COLO668 (cell line): Measurements from ENCODE around the gene PIH1D2.
A peak's percentile ranks its signal among the peaks of the same experiment; 100 is the strongest.
"Not testable (repeated sequence)": the region's sequence is repeated elsewhere in the genome, so short reads cannot be mapped to it uniquely, and the experiment has no call there.

Source experiments
- DNase-seq: peaks from one replicate; lab custom pipeline; 2025; ENCODE audit not compliant: unreplicated experiment; lab: John Stamatoyannopoulos, UW

Gene PIH1D2, protein sequence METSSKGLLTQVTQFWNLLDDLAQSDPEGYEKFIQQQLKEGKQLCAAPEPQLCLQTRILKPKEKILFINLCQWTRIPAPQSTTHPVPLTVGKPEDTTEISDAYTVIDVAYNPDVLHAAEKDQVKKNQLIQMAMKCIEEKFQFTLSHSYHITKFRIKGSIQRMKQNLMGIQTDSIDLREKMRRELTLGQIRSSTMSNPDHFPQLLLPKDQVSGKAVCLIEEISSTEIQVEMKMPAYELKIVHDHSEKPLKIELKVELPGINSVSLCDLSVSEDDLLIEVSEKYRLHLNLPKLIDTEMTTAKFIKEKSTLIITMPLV

GRCh38 chr11:112073941-112074811, at the start of gene PIH1D2, which contains the start of gene NKAPD1:
Gene PIH1D2, minus strand, starts transcription at chr11:112074017. Its CDS starts 843 bp downstream, at chr11:112073174.
Gene NKAPD1, plus strand, starts transcription at chr11:112074299. Its CDS starts 1,276 bp downstream, at chr11:112075575.
- DNase-seq = peak; percentile 82

DNA sequence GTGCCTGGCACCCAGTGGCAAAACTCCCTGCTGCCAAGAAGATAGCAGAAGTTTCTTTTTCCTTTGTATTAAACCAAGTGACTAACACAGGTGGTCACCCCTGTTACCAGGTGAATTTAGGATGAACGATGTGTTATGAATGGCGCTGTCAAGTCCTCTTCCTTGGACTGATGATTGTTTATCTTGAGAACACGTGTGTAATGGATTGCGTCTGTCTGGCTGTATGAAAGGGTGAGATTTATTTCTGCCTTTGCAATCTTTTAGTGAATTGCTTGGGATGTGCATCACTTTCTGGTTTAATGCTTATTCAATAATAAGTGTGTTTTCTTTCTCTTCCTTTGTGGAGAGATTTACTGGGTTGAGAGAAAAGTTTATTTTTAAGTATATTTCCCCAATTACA, 49.3 kb upstream of the PIH1D2 start:
- DNase-seq = no peak

DNA sequence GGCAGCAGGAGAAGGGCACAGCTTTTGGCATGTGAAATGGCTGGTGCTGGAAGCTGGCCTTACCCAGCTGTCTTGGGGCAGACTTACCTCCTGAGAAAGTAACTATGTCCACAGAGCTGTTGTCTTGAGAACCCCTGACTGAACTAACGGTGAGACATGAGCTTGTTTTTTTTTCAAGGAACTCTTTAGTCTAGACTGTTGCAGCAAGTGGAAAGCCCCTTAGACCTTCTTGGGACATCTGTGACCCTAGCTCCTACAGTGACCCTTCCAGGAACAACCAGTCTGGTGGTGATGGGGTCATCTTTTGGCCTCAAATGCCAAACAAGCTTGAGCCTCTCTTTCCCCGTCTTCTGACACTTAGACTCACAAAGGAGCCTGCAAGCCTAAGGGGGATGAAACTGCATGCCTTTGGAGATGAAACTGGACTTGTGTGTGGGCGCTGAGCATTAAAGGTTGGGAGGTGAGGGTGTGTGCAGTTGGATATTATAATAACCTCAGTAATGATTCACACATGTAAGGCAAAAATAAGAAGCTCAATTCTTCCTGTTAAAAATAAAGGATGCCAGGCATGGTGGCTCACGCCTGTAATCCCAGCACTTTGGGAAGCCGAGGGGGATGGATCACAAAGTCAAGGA, 48.3 kb upstream of the PIH1D2 start:
- DNase-seq = no peak

GRCh38 chr11:112118176-112118575, 44.4 kb upstream of the PIH1D2 start:
- DNase-seq = no peak

DNA sequence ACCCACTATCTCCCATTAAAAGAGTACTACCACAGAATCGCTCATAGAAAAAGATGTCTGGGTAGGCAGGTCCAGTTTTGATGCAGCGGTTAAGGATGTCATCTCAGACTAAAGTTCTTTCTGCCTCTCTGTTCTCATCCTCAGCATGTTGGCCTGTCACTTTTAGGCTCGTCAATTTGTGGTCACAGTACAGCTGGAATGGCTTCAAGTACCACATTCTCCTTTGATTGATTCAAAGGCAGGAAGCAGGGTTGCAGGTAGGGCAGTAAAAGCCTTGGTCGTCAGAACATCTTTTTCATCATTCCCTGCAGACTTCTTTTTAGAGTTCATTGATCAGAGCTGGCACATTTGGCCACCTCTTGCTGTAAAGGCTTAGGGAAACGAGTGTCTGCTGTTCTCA, 41.6 kb upstream of the PIH1D2 start:
- DNase-seq = no peak

GRCh38 chr11:112114460-112114859, 40.6 kb upstream of the PIH1D2 start:
- DNase-seq = no peak

GRCh38 chr11:112113539-112114457, 40.0 kb upstream of the PIH1D2 start:
- no peak for DNase-seq

GRCh38 chr11:112106070-112106469, 32.3 kb upstream of the PIH1D2 start:
- DNase-seq = no peak

- DNase-seq = no peak
These were observed 29.6 kb upstream of the PIH1D2 start for GRCh38 chr11:112103446-112103845.

DNA sequence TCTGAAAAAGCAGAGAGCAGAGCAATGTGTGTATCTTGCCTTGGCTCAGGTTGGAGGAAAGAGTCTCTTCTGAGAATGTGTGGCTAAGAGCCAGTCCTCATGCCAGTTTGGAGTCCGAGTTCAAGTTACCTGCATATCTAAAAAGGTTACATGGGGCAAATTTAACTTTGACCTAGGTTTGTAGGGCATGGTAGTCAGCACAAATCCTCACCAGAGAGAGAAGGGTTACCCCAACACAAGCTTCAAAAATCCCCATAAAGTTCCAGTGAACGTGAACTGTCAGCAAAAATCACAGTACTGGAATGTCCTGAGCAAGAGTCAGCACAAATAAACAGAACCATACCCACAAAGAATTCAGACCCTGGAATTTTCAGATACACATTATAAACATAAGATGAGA, 26.6 kb upstream of the PIH1D2 start:
- DNase-seq = no peak

DNA sequence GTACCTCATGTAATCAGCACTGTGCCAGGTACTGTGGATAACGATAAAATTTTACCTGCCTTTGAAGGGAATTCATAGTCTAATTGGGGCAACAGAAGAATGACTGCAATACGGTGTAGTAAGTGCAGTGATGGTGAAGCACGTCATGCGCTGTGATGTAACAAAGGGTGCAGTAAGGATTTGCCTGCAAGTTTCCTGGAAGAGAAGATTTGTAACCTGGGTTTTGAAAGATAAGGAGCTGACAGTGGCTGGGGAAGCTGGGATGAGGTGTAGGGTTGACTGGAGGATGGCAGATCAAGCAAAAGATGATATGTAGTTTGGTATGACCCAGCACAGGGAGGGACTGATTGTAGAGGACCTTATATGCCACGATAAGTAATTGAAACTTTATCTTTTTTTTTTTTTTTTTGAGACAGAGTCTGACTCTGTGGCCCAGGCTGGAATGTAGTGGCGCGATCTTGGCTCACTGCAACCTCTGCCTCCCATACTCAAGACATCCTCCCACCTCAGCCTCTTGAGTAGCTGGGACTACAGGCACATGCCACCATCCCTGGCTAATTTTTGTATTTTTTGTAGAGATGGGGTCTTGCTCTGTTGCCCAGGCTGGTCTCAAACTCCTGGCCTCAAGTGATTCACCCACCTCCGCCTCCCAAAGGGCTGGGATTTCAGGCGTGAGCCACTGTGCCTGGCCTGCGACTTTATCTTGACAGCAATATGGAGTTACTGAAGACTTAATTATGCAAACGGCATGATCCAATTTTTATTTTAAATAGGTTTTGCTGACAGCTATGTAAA, 24.1 kb upstream of the PIH1D2 start:
- DNase-seq = no peak

- DNase-seq = no peak
These were observed 22.4 kb upstream of the PIH1D2 start for GRCh38 chr11:112096194-112096593.

DNA sequence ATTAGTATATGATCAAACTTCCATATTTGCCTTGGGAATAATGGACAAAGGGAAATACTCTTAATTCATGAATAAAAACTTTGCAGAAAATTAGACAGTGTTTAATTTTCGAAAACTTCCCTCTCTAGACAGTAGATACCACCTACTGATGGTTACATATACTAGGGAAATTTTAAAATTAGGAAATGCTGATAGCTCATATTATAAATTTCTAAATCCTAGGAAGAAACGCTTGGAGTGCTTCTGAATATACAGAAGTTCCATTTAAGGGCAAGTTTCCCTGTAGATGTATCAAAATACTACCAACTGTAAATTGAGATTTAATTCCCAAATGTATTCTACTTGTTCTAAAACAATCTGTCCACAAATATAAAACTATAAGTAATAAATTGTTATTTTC, 21.5 kb upstream of the PIH1D2 start:
- not testable (repeated sequence) for DNase-seq

- no peak for DNase-seq
These were observed 13.4 kb upstream of the PIH1D2 start for GRCh38 chr11:112087212-112087611.

GRCh38 chr11:112086422-112087191, 12.8 kb upstream of the PIH1D2 start, which contains the start of the genes SDHD and TIMM8B:
Gene SDHD, plus strand, starts transcription at chr11:112086873. Its CDS starts 35 bp downstream, at chr11:112086908.
Gene TIMM8B, minus strand, starts transcription at chr11:112086756. Its CDS starts 33 bp downstream, at chr11:112086723.
- peak; percentile 96 for DNase-seq

GRCh38 chr11:112085822-112086421, 12.1 kb upstream of the PIH1D2 start:
- peak; percentile 35 for DNase-seq

- DNase-seq = no peak
These were observed 8.9 kb upstream of the PIH1D2 start for GRCh38 chr11:112082729-112083128.

DNA sequence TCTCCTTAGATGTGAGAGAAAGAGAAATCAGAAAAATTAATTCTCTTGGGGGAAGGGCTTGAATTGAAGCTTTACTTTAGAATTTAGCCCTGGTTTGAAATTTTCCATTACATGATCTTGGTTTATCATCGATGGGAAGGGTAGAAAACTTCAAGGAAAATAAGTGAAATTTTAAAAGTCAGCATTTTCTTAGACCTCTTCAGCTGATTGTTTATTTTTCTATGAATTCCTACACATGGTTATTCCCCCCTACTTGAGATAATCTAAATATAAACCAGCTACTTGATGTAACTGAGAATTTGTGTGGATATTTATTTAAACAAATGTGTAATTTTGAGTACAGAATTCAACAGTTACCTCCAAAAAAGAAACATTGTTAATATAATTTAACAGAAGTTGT, 10.9 kb downstream of the PIH1D2 start:
- DNase-seq = no peak
